Left lung (tissue), 10 donors: ENCODE measurements around the gene TMF1. TPM values are rescaled to one million over a fixed set of nuclear protein-coding genes. Genes with fewer than 3 reads are reported as not detected.
A peak's percentile ranks its signal among the peaks of the same experiment; 100 is the strongest.

Experiments used
- ATAC-seq: fragments of 200-7000 bp; cut with Tn5 transposase; one replicate; pipeline ENCODE4 v1.9.1; 2020; ENCODE audit warnings: moderate library complexity
- DNase-seq, 4 donors: peaks; one replicate each; pipeline ENCODE4 v3.0.0-alpha.2; 2013 to 2020
- H3K27ac ChIP-seq, 2 donors: fragments of 200-600 bp; sonication (generic) in 1 of 2; one replicate each; pipeline versions ENCODE4 v1.5.0 to v1.8.0; 2020 to 2021
- H3K27me3 ChIP-seq, 2 donors: fragments of 200-600 bp; sonication (generic) in 1 of 2; one replicate each; pipeline versions ENCODE4 v1.5.0 to v1.8.0; 2020 to 2021
- H3K36me3 ChIP-seq, 2 donors: fragments of 200-600 bp; sonication (generic) in 1 of 2; one replicate each; pipeline versions ENCODE4 v1.5.0 to v1.8.0; 2020 to 2021
- H3K4me1 ChIP-seq, 2 donors: fragments of 200-600 bp; one replicate each; pipeline ENCODE4 v1.8.0; 2021
- H3K4me3 ChIP-seq, 2 donors: fragments of 200-600 bp; sonication (generic) in 1 of 2; one replicate each; pipeline versions ENCODE4 v1.5.0 to v1.8.0; 2020 to 2021; ENCODE audit warnings: mild to moderate bottlenecking in 1 of 2
- H3K9me3 ChIP-seq, 2 donors: fragments of 200-600 bp; sonication (generic) in 1 of 2; one replicate each; pipeline versions ENCODE4 v1.5.0 to v1.8.0; 2020 to 2021
- intact Hi-C, 2 donors: fragments of 100-400 bp; cut with DNase I; formaldehyde crosslinking; loops; one replicate each; pipeline versions ENCODE4 v1.11.2 to v1.14.2; 2022
- polyA plus RNA-seq, 6 donors: library from polyadenylated mRNA; unstranded; fragments of 120-200 nt; gene quantifications; one replicate each; pipeline ENCODE4 v1.2.1, GENCODE V29; 2013; ENCODE audit not compliant: insufficient read length in 6 of 6
- total RNA-seq, 2 donors: library from RNA; stranded (reverse); fragmentation: NEBNext Ultra II Directional; extraction: Animal tissue kit (Norgen Biotek cat#: 25700); gene quantifications; one replicate each; pipeline ENCODE4 v1.2.1, GENCODE V29; 2021
- TF ChIP-seq, protein P1 (sequence below), 2 donors: fragments of 200-600 bp; sonication (generic) in 1 of 2; IDR thresholded peaks; one replicate each; pipeline versions ENCODE4 v1.5.0 to v1.8.0; 2021; ENCODE audit warnings: antibody characterized with exemption in 2 of 2
- donor health status: DM: no; HTN: yes; CAD: no.
- donor health status: DM: no; HTN: no; CAD: no.

The TMF1 gene
- total and polyA plus RNA-seq, 8 donors, result 38.4 to 61.1 (median 50.2) TPM

DNA sequence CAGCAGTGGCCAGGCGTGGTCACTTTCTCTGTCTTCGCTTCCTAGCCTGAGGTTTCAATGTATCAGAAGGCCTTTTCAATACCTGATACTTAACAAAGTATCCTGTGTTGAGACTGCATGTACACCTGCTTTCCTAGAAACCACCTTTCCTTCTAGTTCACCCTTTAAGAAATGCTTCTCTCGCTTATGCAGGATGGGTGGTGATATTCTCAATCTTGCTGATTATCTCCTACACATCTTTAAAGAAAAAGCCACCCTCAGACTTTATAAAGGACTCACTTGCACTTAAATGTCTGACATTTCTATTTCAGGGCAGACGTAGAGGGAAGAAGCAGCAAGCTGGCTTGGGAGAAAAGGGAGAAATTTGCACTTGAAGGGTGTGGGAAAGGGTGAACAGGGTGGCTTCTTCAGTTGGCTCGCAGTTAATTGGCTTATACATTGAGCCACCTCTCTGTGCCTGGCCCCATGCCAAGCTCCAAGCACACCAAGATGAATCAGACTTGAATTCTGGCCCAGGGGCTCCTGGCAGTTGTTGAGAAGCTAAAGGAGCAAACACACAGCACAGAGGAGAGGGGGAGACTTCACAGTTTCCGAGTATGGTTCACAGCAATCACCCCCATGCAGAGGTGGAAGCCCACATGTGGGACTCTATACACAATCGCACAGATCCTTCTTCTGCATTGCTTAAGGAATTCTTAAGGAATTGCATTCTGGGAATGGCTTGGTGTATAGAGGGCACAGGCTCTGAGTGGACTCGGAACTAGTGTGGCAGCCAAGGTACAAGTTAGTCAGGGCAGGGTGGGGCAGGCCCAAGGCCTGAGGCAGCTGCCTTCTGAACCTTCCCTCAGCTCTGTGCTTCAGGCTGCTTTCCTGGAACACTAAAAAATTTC, 33.9 kb upstream of the TMF1 start:
- no peaks in the 10 kb centered on the region for H3K27me3 ChIP-seq
- ATAC-seq, result peak; percentile 69
- H3K4me1 ChIP-seq, result peaks cover 55 to 84% of the 10 kb centered on the region in 2 donors
- intact Hi-C loops, result no loop called here
- no peaks in the 10 kb centered on the region for H3K9me3 ChIP-seq
- peak overlapping the region; percentile 96 to 98 for H3K27ac ChIP-seq
- peak; percentile 35 to 90 (median 74) for DNase-seq
- peak overlapping the region; percentile 71 to 91 for H3K4me3 ChIP-seq
- TF ChIP-seq, protein P1, sequence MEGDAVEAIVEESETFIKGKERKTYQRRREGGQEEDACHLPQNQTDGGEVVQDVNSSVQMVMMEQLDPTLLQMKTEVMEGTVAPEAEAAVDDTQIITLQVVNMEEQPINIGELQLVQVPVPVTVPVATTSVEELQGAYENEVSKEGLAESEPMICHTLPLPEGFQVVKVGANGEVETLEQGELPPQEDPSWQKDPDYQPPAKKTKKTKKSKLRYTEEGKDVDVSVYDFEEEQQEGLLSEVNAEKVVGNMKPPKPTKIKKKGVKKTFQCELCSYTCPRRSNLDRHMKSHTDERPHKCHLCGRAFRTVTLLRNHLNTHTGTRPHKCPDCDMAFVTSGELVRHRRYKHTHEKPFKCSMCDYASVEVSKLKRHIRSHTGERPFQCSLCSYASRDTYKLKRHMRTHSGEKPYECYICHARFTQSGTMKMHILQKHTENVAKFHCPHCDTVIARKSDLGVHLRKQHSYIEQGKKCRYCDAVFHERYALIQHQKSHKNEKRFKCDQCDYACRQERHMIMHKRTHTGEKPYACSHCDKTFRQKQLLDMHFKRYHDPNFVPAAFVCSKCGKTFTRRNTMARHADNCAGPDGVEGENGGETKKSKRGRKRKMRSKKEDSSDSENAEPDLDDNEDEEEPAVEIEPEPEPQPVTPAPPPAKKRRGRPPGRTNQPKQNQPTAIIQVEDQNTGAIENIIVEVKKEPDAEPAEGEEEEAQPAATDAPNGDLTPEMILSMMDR (IDR thresholded peaks at IDR 0.05), result no peak
- peaks cover 3 to 9% of the 10 kb centered on the region in 2 donors for H3K36me3 ChIP-seq

DNA sequence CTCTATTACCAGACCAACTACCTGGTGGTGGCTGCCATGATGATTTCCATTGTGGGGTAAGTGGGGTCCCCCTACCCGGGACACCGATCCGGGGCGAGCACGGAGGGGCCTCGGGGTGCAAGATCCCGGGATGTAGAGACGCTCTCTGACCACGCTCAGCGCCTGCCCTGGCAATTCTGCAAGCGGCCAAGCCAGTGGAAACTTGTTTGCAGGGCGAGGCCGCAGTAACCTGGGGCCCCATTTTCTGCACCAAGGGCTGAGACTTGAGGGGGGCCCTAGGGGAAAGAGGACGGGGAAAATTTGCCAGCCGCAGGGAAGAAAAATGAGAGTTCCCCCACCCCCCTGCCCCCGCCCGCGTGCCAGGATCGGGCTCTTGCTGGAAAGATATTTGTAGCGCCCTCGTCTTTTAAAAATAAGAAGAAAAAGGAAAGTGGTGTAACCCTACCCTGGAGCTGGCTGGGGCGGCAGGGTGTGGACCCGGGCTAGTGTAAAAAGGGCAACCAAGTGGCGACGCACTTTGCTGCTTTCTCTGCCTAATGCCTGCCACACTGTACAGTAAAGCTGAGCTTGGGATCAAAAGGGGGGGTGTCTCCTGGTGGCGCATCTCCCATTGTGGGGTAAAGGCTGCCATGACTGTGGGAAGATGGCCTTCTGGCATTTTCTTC, 33.2 kb upstream of the TMF1 start:
- H3K27ac ChIP-seq, result peak overlapping the region; percentile 96 to 98
- H3K36me3 ChIP-seq, result peaks cover 0 to 2% of the 10 kb centered on the region in 2 donors
- peaks cover 49 to 84% of the 10 kb centered on the region in 2 donors for H3K4me1 ChIP-seq
- intact Hi-C loops, result no loop called here
- ATAC-seq (peak; percentile 28), DNase-seq (peak in 2 of 4 donors; percentile 46 to 84)
- peak overlapping the region; percentile 71 to 91 for H3K4me3 ChIP-seq
- no peaks in the 10 kb centered on the region for H3K27me3 ChIP-seq
- TF ChIP-seq, protein P1 (IDR thresholded peaks at IDR 0.05), result no peak
- no peaks in the 10 kb centered on the region for H3K9me3 ChIP-seq

DNA sequence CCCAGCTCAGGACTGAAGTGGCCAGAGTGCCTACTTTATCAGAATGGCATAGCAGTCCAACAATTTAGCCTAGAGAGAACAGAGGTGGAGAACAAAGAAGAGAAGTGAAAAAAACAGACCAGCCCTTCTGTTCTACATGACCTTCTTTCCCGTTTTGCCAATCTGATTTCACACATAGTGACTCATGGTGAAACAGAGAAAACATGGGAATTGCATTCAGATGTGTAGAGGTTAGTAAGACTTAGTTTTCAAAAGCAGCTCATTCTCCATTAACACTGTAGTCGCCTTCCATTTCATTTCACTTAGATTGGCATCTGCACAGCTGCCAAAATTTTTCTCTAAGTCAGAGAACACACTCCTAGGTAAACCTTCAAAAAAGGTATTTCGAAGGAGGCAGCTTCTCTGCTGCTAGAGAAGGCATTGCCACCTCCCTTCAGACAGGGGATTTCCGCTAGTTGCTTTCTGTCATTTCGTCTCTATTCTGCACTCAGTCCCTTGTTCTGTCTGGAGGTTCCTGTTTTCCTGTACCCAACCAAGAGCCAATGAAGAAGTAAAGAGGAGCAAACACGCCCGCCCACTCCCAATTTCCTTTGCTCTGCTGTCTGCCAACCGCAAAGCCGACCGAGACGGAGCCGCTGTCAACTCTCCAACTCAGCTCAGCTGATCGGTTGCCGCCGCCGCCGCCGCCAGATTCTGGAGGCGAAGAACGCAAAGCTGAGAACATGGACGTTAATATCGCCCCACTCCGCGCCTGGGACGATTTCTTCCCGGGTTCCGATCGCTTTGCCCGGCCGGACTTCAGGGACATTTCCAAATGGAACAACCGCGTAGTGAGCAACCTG, 32.4 kb upstream of the TMF1 start, which contains the start of gene ARL6IP5:
Gene ARL6IP5, plus strand, starts transcription at position 612 of the 842 bp plus-strand sequence. Its CDS starts 111 bp downstream, at position 723.
- H3K9me3 ChIP-seq, result no peaks in the 10 kb centered on the region
- H3K4me1 ChIP-seq, result peaks cover 41 to 78% of the 10 kb centered on the region in 2 donors
- intact Hi-C loops, result no loop called here
- TF ChIP-seq, protein P1 (IDR thresholded peaks at IDR 0.05), result no peak
- DNase-seq, result peak; percentile 88 to 98 (median 94)
- H3K27ac ChIP-seq, result peak within 1 kb of the TSS; percentile 96 to 98
- peak within 1 kb of the TSS; percentile 71 to 91 for H3K4me3 ChIP-seq
- H3K27me3 ChIP-seq, result no peaks in the 10 kb centered on the region
- ATAC-seq, result peak; percentile 71
- no peaks in the 10 kb centered on the region for H3K36me3 ChIP-seq

DNA sequence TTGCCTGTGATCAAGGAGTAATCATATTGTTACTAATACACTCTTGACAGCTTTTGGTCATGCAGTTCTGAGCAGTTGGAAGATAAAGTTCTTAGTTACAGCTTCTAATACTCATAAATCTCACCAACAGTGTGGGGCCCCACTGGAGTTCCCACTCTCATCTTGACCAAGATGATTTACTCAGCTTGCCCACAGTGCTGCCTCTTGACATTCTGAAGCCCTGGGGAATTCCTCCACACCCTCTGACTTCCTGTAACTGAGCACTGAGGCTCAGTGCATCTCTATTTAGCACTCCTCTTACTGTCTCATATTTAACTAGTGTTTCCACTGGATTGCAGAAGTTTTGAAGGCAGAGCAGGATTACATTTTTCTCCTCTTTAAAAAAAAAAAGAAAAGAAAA, 30.7 kb upstream of the TMF1 start:
- Histone ChIP-seq H3K9me3 (no peaks in the 10 kb centered on the region), H3K27me3 (no peaks in the 10 kb centered on the region), H3K4me1 (peaks cover 42 to 76% of the 10 kb centered on the region in 2 donors), H3K36me3 (no peaks in the 10 kb centered on the region), H3K27ac (peak overlapping the region; percentile 96 to 98), H3K4me3 (no peak overlapping the region)
- intact Hi-C loops, result no loop called here
- peak; percentile 26 for ATAC-seq
- DNase-seq, result peak in 2 of 4 donors; percentile 39 to 70
- TF ChIP-seq, protein P1 (IDR thresholded peaks at IDR 0.05), result no peak
